ENCODE results near the gene MEF2C.

DNA sequence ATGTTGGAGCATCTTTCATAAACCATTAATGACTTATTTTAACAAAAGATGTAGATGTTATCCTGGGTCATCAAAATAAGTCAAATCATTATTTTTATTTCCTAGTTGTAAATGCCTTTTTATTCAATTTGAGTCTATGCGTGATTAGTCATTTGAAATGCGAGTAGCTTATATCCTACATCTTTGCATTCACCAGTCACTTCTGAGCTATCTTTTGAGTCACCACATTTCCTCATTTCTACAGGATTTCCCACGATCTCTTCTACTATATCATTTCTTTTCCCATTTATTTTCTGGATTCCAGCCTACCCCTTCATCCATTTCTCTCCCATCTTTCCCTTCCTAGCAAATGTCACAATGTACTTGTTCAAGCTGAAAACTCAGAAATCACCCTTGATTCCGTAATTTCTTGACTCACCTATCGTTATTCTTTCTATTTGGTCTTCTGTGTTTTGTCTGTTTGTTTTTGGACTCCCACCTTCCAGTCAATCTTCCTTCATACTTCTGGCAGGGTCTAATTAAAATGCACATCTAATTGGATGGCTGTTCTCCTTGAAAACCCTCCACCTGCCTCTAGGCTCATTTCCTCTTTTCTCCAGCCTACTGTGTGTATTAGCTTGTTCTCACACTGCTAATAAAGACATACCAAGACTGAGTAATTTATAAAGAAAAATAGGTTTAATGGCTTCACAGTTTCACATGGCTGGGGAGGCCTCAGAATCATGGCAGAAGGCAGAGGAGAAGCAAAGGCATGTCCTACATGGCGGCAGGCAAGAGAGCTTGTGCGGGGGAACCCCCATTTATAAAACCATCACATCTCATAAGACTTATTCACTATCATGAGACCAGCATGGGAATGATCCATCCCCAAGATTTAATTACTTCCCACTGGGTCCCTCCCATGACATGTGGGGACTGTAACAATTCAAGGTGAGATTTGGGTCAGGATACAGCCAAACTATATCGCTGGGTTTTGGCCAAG is 112.4 kb downstream of the MEF2C start:
- TF ChIP-seq POLR2A (IDR thresholded peaks at IDR 0.05) = no peak
- TF ChIP-seq, protein P1, sequence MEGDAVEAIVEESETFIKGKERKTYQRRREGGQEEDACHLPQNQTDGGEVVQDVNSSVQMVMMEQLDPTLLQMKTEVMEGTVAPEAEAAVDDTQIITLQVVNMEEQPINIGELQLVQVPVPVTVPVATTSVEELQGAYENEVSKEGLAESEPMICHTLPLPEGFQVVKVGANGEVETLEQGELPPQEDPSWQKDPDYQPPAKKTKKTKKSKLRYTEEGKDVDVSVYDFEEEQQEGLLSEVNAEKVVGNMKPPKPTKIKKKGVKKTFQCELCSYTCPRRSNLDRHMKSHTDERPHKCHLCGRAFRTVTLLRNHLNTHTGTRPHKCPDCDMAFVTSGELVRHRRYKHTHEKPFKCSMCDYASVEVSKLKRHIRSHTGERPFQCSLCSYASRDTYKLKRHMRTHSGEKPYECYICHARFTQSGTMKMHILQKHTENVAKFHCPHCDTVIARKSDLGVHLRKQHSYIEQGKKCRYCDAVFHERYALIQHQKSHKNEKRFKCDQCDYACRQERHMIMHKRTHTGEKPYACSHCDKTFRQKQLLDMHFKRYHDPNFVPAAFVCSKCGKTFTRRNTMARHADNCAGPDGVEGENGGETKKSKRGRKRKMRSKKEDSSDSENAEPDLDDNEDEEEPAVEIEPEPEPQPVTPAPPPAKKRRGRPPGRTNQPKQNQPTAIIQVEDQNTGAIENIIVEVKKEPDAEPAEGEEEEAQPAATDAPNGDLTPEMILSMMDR (IDR thresholded peaks at IDR 0.05) = no peak
